Stimulated activated CD4-positive, alpha-beta T cell treated with anti-CD3 and anti-CD28 coated beads, TNF-alpha, amount 100 ng/mL, for 1 hour (primary cell): Measurements from ENCODE around the gene NAV2.

Experiments used
- DNase-seq, 3 donors: peaks; one replicate each; pipeline ENCODE4 v3.0.0-alpha.2; 2020; ENCODE audit warnings: low read depth in 3 of 3, low spot score in 1 of 3

NAV2 gene

DNA sequence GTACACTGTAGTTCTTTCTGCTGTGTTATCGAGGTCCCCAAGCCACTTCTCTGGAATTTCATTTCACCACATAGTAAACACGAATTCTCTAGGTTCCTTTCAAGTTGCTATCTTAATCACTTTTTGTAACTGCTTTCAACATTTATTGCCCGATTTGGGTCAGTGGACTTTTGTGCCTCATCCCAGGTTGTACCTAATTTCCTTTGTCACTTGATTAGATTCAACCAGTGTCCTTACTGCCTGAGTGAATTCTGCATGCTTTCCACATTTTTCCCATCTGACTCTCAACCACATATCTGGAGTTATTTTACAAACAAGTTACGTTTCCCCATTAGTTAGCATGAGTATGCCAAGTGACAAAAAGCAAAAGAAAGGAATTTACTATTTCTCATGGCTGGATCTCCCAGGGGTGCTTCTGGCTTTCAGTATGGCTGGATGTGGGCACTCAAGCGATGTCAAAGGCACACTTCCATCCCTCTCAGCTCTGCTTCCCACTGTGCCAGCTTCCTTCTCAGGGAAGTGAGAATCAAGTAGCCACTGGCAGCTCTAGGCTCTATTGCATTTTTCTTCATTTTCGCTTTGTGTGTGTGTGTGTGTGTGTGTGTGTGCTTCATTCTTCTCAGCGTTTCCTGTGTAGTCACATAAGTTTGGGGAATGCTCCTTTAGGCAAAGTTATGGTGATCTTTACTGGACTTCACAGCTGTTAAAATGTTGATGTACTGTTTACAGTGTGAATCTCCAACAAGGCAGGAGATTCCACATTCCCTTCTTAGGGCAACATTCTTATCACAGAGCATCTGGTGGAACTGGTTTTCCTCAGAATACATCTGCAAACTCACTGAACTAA lies 318.7 kb downstream of the NAV2 start:
- DNase-seq, result no peak

DNA sequence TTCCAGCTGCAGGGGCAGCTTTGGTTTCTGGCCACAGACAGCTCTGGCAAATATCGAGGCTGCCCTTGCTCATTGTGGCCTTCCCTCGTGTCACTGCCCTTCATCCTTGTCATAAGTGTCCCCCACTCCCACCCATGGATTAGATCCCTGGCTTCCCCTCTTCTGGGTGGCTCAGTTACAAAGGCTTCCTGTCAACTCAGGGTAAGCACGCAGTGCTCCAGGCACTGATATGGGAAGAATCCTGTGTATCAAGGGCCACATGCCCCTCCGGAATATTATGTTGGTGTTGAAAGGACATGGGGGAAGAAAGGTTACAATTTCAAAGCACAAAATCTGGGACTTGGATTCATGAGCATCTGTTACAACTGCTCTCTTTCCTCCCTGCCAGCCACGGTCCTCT lies 319.5 kb downstream of the NAV2 start:
- DNase-seq, result no peak

DNA sequence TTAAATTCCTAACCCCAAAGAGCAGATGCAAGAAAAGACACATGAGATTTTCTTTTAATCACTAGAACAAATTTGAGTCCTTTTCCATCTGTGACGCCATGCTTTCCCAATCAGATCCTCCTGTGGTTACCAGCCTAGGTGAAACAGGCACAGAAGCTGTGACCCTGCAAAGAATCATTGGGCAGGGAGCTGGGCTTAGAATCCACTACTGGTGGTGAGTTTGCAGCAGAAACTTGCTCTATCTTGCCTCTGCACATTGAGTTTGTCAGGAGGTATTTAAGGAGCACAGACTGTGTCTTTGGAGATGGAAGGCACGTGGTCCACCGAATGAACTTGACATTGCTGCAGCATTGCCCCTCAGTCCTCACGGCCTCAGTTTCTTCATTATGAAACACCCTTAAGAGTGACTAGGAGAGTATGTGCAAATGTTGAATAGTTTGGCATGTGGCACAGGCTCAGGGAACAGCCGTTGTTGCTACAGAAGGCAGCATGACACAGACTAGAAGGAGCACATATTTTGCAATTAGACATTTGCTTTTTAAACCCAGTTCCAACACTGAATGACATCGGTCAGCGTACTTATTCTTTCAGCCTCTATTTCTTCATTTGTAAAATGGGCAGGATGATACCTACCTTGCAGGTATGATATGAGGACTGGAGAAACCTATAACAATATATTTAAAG lies 320.1 kb downstream of the NAV2 start:
- DNase-seq, result no peak

DNA sequence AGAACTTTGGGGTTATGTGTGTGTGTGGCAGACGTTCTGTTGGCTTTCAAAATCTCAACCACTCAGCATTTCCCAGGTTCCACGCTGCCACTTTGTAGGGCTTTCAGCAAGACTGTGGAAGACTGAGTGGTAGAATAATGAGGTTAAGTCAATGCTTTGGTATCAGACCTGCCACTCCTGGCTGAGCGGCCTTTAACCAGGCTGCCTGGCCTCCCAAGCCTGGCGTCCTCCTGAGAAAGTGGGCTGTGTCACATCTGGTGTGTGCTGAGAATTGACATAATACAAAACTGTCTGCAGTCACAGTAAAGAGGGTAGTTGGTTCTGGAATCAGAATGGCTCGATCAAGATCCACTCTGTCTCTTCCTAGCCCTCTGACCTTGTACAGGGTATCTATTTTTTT lies 321.2 kb downstream of the NAV2 start:
- no peak for DNase-seq

DNA sequence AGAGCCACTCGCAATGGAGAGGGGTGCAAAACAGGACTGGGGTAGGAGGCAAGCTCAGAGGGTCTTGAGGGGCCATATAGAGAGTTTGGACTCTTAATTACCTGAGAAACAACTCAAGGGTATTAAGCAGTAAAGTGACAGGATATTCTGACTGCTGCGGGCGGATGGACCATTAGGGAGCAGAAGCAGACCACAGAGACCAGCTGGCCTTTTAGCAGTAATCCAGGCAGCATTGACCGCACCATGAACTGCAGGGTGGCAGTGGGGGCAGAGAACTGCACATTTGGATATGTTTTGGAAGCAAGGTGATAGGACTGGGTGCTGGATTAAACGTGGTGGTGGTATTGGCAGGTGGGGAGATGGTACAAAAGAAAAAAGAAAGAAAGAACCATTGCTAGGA lies 322.3 kb downstream of the NAV2 start:
- DNase-seq, result no peak

DNA sequence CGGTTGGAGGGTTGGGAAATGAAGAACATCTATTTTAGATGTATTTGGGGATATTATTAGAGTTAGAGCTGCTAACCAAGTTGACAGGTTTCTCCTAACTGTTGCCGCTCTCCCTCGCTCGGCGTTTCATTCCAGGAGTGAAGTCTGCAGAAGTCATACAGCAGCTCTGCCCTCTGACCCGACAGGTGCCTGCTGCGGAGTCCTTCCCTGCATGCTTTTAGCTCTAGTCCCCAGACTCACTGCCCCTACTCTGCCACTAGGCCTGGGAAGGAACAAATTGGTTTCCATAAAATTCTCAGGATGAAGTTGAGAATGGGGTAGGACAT lies 322.7 kb downstream of the NAV2 start:
- no peak for DNase-seq

DNA sequence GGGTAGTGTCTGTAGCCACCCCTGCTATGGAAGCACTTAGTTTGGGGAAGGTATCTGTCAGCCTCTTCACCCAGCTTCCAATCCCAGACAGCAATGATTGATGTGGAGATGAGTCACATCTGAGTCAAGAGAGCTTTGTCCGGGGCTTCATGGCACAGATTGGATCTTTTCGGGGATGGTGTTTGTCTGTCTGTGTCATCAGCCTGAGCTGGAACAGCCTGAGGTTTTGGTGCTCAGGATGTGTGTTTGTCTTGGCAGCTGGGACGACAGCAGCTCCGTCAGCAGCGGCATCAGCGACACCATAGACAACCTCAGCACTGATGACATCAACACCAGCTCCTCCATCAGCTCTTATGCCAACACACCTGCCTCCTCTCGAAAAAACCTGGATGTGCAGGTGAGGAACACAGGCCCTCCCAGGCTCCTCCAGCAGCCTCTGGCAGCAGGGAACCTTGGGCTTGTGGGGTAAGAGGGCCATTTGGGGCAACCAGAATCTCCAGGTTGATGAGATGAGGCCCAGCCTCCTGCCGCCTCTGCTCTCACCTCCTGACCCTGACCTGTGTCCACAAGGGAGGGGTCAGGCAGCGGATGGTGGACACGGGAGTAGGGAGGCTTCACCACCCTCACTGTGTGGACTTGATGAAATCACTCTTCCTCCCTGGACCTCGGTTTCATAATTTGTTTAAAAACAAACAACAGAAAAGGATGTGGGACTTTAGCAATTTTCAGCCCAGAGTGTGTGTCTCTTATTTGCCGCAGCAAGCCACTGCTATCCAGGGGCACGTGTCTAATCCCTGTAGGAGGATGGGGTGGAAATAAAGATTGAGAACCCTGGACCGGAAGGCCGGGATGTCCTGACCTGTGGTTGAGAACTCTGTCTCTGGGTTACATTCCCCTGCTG lies 323.3 kb downstream of the NAV2 start:
- DNase-seq, result no peak

DNA sequence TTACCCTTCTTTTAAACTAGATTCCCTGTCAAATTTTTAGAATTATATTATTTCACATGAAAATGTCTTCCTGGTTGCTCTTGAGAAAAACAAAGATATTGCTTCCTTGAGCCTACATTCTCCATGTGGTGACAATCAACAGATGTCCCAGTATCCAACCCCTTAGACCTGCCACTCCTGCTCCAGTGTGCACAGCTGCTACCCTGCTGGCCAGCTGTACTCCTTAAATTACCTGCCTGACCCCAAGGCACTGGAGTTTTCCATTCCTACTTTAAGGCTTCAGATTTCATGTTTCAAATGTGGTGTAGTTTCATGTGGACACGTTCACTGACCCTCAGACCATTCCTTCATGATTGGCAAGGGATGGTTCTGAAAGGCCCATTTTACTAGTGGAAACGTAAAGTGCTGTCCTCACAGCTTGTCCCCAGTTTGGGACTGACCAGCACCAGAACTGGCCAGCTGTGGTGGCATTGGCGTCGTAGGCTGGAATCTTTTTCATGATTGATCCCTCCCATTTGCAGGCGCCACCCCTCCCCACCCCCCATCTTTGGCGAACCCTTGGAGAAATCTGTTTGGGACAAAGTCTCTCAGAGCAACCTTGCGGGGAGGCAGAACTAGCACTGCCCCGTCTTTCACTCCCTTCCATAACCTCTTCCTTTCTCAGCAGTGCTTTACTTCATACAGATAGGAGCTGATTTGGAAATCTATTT lies 324.1 kb downstream of the NAV2 start:
- DNase-seq, result no peak

DNA sequence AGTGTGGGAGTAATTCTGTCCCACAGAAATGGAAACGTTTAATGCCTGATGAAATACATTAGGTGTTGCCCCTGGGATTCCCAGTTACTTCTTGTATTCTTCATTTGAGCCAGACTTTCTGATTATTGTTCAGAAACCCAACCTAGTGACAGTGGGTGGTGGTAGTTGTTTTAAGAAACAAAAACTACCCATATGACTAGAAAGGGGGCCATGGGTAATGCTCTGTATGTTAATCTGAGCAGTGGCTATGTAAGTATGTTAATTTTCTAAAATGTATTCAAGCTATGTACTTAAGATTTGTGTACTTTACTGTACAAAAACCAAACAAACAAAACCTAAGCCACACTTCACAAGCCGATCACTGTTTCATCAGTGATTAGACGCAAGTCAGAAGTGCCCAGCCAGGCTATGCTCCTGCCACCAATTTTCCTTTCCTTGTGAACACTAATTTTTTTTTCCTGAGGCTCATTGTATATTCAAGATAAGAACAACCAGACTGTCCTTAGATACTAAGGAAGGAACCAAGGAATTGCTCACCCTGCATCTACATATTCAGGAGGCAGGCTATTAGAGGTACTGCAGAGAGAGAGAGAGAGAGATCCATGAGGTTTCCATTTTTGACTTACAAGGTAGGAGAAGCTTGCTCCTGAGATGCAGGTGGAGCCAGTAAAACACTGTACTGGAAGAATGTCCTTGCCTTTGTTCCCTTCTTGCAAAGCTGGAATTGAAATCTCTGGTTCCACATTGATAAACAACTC lies 324.9 kb downstream of the NAV2 start:
- DNase-seq, result no peak

DNA sequence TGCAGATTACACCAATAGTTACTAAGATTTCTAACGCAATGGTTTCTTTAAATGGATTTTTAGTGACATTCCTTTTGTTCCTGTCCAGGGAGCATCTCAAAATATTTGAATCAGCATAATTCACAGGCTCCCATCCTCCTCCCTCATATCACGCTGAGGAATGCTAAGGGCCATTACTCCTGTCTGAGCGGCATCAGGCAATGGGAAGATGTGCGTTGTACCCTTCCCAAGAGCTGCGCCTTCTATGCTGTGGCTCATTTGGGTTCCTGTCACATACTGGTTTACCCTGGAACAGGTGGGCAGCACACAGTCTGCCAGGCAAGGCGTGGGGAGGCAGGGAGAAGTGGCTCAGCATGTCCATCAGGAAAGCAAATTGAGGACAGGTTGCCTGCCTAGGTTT lies 325.8 kb downstream of the NAV2 start:
- DNase-seq, result no peak

DNA sequence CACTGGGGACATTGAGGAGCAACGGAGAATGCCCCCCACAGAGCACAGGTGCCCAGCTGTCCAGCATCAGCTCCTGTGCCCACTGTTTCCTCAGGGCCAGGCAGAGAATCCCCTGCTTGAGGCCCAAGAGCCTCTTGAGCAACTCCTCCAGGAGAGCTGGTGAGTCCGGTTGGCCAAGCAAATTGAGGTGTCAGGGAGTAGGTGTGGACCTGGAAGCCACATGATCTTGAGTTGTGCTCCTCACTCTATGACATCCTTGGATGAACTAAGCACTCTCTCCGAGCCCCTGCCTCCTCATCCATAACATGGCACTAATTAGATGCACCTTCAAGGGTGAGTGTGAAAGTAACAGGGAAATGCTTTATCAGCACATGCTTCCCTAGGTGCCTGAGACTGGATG lies 326.3 kb downstream of the NAV2 start:
- no peak for DNase-seq

DNA sequence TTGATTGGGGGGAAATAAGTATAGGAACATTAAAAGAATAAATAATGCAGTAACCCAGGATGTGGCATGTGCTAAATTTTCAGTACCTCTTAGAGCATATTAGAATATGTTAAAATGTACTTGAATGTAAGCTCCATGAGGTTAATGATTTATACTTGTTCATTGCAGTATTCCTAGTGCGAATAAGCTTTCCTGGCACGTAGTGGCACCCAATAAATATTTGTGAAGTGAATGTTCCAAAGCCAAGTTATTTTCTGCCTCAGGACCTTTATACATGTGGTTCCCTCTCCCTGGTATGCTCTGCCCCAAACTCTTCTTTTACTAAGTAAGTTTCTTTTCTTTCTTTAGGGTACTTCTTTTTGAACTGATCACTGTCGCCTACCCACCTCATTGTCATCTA lies 328.9 kb downstream of the NAV2 start:
- no peak for DNase-seq

DNA sequence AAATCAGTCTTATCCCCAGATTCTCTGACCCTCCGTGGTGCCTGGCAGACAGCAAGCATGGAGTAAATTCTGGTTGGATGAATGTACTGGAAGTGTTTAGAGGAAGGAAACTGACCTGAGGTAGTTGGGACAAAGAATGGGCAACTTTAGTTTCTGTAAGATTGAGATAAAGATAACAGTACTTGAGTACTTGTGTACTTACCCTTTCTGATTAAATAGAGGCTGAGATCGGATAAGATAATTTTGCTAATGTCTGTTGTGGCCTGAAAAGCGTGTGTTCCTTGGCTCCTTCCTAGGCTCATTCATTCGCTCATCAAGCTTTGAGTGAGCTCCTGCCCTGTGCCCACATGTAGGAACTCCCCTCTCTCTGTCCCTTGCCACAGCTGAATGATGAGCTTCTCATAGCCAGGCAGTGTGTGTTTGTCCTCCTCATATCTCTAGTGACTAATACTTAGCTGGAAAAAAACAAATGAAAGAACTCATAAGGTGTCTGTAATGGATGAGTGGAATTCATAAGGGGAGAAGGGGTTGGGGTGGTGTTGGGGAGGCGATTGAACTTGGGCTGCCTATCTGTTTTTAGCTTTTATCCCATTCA lies 329.5 kb downstream of the NAV2 start:
- DNase-seq, result no peak

DNA sequence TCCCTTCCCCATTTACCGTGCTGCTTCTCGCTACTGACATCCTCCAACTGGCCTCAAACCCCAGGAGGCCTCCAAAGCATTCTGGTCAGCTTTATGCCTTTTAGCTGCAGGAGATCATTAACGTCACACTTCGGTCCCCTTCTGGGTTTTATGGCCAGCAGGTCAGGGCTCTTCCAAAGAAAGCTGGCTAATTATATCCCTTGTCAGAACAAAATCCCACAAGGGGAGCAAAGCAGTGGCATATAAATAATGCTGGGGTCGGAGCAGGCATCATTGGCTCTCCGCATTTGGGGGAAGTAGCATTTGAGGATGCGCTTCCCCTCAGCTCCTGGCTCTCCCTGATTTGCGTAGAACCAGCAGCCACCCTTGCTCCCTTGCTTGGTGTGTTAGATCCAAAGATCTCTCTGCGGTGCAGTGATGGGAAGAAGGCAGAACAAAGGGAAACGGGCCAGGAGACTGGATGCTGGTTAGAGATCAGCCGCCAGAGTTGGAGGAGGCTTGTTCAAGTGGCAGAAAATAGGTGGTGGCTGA lies 330.2 kb downstream of the NAV2 start:
- no peak for DNase-seq

DNA sequence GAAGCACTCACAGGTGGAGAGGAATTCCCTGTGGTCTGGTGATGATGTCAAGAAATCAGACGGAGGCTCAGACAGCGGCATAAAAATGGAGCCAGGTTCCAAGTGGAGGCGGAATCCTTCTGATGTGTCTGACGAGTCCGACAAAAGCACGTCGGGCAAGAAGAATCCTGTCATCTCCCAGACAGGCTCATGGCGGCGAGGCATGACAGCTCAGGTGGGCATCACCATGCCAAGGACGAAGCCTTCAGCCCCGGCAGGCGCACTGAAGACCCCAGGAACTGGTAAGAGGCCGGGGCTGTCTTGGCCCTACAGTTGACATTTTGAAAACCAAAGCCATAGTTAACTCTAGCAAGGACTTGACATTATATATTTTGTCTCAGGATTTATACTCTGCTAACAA lies 331.4 kb downstream of the NAV2 start:
- DNase-seq, result no peak

DNA sequence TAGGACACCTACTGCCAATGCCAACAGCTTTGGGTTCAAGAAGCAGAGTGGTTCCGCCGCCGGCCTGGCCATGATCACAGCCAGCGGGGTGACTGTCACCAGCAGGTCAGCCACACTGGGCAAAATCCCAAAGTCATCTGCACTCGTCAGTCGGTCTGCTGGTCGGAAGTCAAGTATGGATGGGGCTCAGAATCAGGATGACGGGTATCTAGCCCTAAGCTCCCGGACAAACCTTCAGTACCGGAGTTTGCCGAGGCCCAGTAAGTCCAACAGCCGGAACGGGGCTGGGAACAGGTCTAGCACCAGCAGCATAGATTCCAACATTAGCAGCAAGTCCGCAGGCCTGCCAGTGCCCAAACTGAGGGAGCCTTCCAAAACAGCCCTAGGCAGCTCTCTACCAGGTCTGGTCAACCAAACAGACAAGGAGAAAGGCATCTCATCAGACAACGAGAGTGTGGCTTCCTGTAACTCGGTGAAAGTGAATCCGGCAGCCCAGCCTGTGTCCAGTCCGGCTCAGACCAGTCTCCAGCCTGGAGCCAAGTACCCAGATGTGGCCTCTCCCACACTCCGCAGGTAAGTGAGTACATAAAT lies 332.6 kb downstream of the NAV2 start:
- DNase-seq, result no peak

DNA sequence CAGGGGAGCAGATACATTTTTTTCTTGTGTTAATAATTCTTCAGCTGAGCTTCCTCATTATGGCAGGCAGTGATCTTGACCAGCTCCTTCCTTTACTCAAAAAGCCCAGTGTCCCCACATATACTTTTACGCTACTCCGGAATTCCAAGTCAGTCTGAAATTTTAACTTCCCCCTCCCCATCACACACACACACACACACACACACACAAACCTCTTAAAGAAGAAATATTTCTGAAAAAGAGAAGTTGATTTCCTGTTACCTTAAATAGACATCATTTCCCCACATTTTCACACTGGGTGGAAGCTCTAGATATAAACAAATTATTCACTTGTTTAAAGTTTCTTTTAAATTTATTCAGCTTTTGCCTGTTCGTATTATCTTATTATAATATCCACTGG lies 333.8 kb downstream of the NAV2 start:
- DNase-seq, result no peak

DNA sequence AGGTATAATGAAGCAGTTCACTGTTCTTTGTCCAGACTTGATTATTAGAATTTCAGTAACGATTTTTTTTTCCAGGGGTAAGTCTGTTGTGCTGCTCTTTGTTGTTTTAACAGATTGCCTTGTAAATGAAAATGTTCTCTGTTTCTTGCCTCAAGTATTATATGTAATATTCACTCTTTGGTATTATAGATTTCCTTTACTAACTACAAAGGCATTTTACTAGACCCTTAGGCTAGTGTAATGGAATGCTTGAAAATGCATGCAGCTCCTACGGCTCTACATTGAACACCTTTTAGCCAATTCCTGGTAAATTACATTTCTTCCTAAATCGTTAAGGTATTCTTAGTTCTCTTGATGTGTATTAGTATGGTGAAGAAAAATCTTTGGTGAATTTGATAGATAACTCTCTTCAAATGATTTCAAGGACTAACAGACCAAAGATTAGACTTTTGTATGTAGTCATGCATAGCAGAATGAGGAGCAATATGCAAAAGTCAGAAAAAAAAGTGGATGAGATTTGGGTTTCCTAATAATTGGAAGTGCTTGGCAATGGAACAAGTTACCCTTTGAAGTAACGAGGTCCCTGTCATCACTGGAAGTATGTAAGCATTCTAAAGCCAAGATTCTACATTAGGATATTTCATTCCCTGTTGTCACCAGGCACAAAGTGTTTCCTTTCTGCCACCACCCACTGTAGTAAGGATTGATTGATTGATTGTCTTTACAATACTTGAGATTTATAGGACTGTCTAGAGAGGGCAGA lies 334.6 kb downstream of the NAV2 start:
- no peak for DNase-seq

DNA sequence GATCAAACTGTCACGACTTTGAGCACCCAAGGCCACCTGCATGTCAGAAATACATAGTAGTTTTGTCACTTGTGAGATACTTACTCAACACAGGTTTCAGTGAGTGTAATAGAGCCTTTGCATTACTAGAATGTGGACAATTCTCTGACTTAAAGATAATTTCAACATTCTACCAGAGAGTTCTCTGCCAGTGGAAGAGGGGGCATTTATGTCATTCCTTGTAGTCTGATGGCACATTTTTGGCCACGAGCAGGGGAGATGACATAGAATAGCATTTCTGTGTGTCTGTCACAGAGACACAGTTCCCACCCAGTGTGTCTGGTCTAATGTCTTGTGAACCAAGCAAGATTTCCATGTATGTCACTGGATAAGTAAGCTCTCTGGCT lies 335.1 kb downstream of the NAV2 start:
- no peak for DNase-seq
